Activated CD8-positive, alpha-beta memory T cell treated with anti-CD3 and anti-CD28 coated beads, Interleukin-2, amount 50 U/mL, for 48 hours (primary cell): ENCODE data around the gene GLIS1.
"Not testable (repeated sequence)": the region's sequence is repeated elsewhere in the genome, so short reads cannot be mapped to it uniquely, and the experiment has no call there.

Experiments
- DNase-seq: peaks from one replicate; pipeline ENCODE4 v3.0.0-alpha.2; 2020

The GLIS1 gene

DNA sequence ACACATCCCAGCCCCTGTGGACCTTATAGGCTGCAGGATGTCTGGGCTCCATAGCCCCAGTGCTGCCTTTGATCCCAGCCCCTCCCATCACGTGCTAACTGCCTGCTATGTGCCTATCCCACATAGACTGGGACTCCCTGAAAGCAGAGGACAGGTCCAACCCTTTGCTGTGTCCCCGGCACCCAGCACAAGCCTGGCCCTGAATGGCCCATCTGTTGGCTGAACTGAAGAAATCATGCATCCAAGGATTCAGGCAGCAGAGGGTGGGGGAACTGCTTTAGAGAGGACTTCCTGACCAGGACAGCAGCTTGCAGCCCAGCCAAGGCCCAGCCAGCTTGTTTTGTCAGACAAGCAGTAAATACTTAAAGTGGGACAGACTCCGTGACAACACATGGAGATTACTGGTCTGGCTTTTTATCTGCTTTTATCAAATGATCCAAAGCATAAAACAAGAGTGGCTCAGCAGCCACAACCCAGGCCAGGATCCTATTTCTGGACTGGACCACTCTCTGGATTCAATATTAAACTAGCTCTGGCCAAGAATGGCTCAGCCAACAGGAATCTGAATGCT, 69.3 kb downstream of the GLIS1 start:
- no peak for DNase-seq

DNA sequence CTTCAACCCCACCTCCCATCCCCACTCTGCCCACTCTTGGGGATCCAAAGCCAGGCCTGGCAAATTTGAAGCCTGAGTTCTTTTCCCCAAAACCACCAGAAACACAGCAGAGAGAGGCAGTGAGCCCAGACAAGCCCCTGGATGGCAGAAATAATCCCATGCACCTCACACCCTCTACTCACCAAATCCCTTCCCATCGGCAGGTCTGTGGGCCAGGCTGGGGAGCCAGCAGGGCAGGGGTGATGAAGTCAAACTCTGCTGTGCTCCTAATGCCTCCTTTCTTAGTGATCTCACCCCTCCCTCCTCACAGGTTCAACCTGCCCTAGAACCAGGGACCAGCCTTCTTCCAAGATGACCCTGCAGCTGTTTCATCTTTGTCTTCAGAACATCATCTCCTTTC, 72.4 kb downstream of the GLIS1 start:
- DNase-seq = no peak

DNA sequence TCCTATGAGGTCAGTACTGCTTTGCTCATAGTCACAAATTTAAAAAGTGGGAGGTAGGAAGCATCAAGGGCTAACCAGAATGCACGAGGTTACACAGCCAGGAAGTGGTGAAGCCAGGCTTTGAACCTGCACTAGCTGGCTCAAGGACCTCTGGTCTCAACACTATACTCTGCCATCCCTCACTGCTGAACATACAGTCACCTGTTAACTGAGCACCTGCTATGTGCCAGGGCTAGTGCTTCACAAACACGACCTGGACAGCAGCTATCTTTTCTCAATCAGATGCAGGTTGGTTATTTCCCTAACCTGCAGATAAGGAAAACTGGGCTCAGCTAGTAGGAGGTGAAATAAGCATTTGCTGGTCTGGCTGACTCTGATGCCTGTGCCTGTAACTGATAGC, 73.0 kb downstream of the GLIS1 start:
- DNase-seq = no peak

DNA sequence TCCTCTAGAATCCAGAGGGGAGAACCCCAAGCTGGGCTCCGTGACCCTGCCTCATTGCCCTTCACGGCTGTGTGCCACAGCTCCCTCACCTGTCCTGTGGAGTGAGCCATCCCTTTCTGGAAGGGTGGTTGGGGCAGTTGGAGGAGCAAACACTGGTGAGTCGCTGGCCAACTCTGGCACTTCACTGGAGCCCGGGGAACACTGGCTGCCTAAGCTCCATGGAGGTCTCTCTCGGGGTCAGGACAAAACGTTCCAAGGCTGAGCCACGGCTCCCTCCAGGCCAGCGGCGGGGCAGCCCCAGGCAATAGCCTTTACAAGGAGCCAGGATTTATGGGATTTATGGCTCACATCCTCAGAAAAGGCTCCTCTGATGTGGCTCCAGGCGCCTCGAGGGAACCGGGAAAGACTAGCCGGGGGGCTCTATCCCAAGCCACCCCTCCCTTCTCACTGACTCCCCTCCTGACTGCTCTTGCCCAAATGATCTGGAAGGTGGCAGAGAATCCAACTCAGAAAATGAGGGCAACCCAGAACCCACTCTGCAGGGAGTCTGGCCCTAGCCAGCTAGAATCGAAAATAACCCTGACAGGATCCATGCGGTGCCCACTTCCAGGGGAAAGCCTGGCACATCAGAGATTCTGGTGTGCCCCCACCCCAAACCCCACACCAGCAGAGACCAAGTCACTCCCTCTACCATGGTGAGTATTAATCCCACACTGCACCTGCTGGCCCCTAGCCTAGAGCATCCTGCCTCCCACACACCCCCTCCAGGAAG, 75.2 kb downstream of the GLIS1 start:
- no peak for DNase-seq

DNA sequence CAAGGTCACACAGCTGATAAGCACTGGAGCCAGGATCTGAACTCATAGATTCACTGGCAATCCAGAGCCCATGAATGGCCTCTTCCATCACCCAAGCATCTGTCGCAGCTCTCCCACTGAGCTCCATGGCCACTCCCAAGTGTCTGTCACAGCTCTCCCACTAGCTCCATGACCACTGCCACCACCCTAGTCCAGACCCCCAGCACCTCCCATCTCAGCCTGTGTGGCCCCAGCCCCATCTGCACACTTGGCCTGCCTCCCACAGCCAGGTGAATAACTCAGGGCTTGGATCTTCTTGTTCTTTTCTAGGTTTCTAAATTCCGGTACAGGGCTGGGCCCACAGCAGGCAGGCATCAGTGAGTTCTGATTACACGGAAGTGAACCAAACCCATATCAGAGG, 76.0 kb downstream of the GLIS1 start:
- DNase-seq = no peak

DNA sequence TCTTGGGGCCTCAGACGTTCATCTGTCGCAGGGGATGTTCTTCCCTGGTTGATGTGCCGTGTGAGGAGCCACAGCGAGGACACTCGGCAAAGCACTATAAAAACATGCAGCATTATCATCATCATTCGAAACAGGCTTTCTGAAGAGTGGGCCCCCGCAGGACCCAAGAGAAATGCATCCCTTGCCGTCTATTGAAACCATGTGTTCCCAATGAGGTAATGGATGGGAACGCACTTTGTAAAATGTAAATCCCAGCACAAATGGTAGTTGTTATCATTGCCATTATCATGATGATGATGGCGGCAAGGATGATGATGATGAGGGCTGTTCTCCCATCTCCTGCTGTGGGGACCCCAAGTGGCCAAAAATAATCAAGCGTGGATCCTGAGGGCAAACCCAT, 76.8 kb downstream of the GLIS1 start:
- DNase-seq = no peak

DNA sequence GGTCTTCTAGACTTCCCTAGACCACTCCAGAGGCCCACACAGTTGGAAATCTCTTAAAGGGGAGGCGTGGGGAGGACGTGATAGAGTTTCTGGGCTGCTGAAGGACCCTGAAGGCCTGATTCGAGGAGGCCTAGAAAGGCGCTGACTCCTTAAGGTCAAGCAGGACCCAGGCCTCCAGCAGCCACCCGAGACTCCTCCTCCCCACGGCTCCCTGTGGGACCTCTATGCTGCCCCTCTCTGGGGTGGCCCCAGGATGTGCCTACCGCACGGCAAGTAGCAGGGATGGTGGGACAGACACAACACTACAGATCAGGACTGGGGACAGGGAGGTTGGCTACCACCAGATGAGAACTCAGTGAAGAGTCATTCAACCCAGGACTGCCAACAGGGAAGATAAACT, 77.5 kb downstream of the GLIS1 start:
- DNase-seq = no peak

DNA sequence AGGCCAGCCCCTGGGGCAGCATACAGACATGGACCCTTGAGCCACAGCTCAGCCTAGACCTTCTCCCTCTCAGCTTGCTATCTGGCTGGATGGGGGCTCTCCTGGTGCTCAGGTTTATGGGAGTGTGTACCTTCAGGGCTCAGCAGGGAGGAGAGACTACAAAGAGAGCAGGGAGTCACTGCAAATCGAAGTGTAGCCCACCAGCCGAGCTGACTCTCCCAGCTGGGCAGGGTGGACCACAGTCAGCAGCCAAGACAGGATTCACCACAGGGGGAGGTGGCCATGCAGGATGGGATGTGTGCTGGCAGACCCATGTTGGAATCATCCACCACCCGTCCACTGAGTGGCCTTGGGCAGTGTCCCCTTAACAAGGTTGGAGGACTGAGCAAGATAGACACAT, 78.3 kb downstream of the GLIS1 start:
- no peak for DNase-seq

DNA sequence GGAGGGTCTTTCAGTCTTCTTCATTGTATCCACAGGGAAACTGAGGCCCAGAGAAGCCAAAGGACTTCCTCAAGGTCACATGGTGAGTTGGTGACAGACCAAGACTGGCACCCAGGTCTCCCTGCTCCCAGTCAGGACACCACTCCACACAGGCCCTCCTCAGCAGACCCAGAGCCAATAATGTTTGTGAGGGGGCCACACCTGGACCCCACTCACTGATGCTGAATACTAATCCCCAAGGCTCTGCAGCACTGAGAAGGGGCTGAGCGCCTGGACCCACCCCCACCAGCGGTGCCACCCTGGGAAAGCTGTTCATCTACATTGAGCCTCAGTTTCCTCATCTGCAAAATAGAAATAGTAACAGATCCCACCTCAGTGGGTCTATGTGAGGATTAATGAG, 79.5 kb downstream of the GLIS1 start:
- no peak for DNase-seq

DNA sequence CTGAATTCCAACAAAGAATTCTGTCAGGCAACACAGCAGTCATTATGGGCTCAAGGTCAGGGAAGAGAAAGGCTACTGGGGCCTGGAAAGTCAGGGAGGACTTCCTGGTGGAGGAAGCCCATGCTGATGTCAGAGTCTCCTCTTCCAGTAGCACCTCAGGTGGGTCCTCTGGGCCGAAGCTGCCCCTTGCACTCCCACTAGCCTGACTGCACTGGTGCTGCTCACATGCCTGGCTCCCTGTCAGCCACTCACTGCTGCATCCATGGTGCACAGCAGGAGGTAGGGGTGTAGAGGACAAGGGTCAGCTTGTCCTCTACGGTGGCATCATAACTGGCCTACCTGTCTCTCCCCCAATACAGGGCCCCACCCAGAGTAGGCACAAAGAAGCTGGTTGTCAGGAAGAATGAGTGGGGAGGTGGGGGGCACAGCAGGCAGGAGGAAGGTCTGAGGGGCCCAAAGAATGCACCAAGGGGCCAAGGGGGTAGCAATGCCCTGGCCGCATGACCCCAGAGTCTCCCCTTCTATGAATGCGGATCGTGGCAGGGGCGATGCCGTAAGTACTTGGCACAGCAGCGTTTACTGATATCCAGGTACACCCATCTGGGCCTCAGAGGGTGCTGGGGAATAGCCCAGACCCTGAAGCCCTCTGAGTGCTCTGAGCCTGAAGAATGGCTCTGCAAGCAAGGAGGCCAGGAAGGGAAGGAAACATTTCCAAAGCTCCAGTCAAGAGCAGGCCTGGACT, 80.3 kb downstream of the GLIS1 start:
- no peak for DNase-seq

DNA sequence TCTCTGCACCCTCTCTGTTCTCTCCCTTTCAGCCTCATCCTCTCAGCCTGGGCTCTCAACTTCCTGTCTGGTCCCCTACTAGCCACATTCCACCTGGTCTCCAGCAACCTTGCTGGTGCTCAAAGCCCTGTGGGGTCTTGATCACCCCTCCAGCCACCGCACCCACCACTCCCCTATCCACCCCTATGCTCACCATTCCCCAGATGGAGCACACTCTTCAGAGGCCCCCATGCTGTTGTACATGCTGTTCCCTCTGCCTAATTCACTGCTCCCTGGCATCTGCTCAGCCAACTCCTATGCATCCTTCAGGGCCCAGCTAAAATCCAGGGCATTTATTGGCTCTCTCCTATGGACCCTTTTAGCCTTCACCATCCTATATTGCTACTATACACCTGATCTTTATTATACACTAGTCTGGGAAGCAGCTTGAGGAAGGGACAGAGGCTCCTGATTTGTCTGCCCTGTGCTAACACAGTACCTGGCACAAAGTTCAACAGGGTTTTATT, 81.0 kb downstream of the GLIS1 start:
- DNase-seq = no peak

DNA sequence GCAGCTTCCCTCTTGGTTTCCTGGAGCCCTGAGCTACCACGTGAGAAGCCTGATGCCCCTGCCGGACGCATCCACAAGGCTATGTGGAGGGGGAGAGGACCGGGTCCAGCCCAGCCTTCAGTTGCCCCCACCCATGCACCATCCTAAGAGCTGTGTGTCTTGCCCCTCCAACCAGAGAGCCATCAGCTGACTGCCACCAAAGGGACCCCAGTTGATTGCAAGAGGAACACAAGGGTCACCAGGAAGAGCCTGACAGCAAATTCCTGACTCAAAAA, 81.5 kb downstream of the GLIS1 start:
- DNase-seq = no peak

DNA sequence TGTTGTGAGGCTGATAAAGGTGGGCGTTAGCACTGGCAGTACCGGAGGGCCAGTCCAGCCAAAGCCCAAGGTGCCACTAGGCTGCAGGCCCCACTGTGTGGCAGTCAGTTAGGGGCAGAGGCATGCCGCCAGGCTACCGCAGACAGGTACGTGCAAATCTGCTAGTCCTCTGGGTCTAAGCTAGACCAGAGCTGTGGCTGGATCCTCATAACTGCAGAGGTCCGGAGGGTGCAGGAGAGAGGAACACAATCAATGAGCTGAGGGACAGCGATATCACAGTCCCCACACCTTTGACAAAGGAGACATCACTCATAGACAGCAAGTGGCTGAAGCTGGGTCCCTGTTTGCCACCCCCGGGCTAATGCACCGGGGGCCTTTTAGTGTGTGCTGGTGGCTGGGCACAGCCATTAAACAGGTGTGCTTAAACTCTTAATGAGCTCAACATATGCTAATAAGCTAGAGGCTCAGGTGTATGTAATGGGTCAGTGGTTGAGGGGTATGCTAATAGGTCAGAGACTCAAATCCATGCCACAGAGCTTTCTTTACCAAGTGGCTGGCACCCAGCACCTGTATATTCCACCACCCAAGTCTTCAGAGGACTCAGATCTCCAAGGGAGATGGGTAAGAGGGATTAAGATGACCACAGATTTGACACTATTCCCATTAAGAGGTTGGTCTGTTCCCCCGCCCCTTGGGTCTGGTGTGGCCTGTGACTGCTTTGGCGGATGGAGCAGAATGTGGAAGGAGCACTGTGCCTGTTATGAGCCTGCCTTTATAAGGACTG, 82.0 kb downstream of the GLIS1 start:
- DNase-seq = no peak

DNA sequence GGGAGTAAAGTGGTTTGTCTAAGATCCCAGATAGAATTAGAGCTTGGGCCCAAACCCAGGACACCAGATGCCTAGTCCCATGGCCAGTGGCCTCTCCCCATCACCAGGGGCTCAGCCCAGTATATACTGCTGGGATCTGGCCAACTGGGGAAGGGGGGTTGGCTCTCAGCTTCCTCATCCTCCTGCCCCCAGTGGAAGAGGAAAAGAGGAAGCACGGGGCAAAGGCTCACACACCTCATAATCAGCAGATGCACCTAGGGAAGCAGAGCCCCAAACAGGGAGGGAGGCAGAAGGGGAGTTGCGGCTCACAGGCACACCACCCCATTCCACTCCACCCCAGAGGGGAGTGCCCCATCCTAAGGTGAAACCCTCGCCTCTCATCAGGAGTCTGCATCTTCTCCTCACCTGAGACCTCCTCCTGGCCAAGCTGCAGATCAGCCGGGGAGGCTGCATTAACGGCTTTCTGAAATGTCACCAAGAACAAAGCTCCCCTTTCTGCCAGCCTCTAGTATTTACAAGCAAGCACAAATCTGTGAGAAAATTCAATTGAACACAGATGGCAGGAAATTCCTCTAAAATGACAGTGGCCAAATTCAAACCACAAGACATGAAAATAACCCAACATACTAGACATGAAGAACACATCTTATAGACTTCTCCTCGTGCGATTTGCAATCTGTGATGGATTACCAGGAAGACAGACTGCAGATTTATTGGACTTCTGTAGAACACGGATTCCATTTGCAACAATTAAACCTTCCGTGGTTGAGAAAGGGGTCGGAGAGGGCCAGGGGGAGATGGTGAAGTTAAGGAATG, 82.8 kb downstream of the GLIS1 start:
- no peak for DNase-seq

DNA sequence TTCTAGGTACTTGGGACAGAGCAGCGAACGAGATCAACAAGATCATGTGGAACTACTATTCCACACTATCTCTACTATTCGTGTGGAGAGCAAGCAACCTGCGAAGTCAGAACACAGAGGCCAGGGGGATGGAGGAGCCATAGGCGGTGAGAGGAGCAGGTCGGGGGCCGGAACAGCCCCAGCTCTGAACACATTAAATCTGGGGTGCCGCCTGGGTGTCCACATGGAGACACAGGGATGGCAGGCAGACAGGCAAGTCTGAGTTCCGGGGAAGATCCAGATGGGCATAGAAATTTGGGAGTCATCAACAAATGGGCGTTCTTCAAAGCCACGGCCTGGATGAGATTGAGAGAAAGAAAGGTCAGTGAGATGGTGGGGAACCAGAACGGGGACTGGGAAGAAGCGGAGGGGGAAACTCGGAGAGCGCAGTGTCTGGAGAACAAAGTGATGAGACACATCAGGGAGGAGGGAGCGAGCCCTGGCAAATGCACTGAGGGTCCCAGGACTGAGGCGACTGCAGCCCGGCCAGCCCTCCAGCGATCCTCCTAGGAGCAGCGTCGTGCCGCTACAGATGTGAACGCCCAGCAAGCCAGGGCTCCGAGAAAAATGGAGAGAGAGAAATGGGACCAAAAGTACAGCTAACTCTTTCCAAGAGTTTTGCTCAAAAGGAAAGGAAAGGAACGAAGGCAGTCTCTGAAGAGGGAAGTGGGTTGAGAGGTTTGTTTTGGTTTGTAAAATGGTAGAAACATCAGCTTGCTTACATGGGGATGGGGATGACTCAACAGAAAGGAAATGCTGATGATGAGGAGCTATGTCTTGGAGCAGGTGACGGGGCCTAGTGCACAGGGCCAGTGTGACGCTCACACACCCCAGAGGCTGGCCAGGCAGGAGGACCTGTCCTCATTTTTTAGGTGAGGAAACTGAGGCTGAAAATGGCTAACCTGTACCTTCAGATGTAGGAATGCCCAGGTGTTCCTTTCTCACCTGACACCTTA, 84.5 kb downstream of the GLIS1 start:
- no peak for DNase-seq

DNA sequence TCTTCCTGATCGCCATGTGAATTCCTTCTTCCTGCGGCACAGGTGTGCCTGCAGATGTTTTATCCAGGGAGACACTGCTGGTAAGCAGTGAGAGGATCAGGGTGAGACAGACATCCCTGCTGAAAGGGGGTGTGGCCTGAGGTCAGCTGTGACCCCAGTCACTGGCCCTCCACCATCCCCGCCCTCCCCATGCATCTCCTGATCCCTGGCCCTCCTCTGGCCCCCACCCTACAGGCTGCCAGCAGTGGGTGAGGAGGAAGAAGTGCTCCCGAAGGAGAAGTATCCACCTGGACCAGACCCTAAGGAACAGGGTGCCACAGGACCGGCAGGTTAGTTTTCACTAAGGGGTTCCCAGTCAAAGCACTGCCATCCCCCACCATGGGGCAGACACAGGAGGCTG, 85.3 kb downstream of the GLIS1 start:
- no peak for DNase-seq

DNA sequence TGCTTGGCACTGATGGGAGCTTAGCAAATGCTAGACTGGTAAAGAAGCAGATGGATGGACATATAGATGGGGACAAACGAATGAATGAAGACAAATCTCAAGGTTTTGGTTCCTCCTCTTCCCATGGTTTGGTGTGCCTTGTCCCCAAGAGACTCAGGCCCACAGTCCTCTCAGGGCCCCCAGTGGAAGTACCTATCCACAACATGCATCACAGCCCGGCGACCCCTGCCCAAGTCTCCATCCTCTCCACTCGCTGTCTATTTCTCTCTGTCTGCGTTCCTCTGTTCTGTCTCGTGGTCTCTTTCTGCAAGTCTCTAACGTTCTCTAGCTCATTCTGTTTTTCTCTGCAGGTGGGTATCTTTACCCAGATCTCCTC, 85.8 kb downstream of the GLIS1 start:
- no peak for DNase-seq

DNA sequence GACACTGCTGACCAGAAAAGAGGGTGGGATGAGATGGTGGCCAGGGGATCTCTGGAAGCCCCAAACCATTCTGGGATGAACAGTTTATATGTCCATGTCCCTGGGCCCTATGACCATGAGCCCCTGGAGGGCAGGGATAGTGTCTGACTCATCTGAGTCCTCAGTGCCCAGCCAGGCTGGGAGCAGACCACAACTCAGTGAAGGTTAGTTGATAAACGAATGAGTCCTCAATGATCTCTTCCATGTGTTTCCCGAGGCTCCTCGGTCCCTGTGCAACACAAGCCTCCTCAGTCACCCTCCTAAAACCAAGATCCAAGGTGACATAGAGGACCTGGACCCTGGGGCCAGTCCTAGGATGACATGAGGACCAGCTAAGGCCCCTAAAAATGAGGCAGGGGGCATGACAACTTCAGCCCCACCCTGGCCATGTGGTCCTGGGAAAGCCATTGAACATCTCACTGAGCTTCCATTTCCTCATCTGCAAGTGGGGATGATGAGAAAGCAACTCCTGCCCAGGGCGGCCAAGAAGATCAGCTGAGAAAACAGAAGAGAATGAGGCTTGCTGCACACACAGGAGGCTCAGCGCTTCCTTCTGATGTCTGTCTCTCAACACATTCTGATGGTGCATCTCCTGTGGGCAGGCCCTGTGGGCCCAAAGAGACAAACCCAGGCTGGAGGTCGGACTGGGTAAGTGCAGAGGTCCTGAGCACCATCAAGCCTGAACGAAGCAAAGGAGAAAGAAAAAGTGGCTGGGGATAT, 86.3 kb downstream of the GLIS1 start:
- DNase-seq = no peak

DNA sequence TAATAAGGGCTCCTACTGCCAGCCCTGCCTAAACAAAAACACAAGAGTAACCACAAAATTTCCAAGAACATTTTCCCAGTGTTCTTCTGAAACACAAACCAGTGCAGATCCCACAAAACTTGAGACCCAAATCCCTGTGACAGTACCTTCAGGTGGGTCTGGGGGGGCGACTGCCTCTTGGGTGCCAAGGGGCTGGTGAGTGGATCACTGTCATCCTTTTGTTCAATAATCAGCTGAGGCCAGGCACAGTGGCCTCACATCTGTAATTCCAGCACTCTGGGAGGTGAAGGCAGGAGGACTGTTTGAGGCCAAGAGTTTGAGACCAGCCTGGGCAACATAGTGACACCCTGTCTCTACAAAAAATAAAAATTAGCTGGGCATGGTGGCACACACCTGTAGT, 87.6 kb downstream of the GLIS1 start:
- no peak for DNase-seq

DNA sequence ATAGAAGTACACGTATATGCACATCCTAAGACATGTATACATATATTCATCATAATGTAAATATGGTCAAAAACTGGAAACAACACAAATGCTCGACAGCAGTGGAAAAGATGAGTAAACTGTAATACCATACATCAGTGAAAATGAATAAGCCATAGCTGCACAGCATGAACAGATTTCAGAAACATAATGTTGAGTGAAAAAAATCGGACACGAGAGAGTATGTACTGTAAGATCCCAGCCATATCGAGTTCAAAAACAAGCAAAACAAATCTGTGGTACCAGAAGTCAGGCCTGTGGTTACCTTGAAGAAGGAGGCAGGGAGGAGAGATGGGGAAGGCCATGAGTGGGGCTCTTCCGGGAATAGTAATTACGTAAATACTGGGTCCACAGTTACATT, 90.4 kb downstream of the GLIS1 start:
- no peak for DNase-seq

DNA sequence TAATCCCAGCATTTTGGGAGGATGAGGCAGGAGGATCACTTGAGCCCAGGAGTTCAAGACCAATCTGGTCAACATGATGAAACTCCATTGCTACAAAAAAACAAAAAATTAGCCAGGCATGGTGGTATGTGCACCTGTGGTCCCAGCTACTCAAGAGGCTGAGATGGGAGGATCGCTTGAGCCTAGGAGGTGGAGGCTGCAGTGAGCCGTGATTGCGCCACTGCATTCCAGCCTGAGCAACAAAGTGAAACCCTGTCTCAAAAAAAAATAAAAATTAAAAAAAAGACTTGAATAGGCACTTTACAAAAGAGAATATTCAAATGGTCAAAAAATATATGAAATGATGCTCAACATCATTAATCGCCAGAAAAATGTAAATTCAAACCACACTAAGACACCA, 91.0 kb downstream of the GLIS1 start:
- not testable (repeated sequence) for DNase-seq
